Placental pericyte (primary cell): ENCODE data around the gene CACNA1B. TPM values are rescaled to one million over a fixed set of nuclear protein-coding genes. Genes with fewer than 3 reads are reported as not detected.

Experiments
- small RNA-seq: library from RNA; depleted of rRNA; stranded (forward); fragments of <200 nt; gene quantifications from one replicate; pipeline ENCODE3, GENCODE V24; 2012; ENCODE audit warnings: low replicate concordance
- total RNA-seq: library from RNA; depleted of rRNA; stranded (reverse); fragments of >200 nt; gene quantifications from 2 replicates; pipeline ENCODE4 v1.2.3, GENCODE V29; 2012

The CACNA1B gene
- under 0.01 TPM in 1 of 2 replicates, not detected in the other for total RNA-seq

GRCh38 chr9:137877506-137878122 lies at the start of gene CACNA1B:
Gene CACNA1B (plus strand): TSS chr9:137877782. CDS start chr9:137877934, 152 bp downstream.

Small RNA genes lying within 50 kb of the gene (small RNA-seq; reads per million reads assigned to genes)
- gene AL591424.2 (not detected), gene MIR602 (not detected)
